HG02571 (cell line): ENCODE measurements around the gene ZNF544.

Experiments used
- ATAC-seq: cut with Tn5 transposase; IDR thresholded peaks from one replicate; pipeline ENCODE4 v1.9.1; 2021; ENCODE audit warnings: mild to moderate bottlenecking, moderate library complexity; ENCODE audit not compliant: unreplicated experiment

Gene ZNF544

GRCh38 chr19:58228585-58229254 lies at the start of gene ZNF544:
ZNF544 (plus strand) TSS chr19:58228914; CDS start chr19:58244024, 15,110 bp downstream.
- ATAC-seq = peak; percentile 74

DNA sequence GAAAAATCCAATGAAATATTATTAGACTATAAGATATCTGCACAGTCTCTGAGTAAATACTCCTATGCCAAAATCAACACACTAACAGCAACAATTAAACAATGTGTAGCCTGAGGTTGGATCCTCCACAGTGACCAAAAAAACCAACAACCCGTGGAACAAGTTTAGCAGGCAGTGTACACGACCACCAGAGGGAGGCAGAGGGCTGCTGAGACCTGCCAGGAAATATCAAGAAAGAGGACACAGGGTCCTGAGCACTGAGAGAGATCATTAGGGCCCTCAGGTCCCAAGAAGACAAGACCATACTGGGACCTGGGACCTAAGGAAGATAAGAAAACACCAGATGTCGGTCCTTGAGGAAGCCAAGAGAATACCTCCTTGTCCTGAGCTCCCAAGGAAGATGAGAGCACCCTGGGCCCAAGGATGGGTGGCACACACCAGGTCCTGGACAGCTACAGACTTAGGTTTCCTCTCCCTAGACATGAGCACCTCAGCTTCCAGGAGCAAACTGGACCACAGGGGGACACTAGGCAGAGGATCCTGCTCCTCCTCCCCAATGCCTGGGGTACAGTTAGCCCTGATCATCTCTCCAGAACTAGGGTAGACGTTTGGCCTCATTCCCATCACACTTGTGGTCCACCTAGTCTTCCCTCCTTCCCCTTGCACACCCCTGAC lies 46.7 kb upstream of the ZNF544 start:
- ATAC-seq = no peak

- ATAC-seq = no peak
Measured at GRCh38 chr19:58182577-58182988, 46.1 kb upstream of the ZNF544 start.

GRCh38 chr19:58182989-58183816 lies 45.5 kb upstream of the ZNF544 start, which contains the start of gene ZNF274:
ZNF274 (plus strand) TSS chr19:58183061; CDS start chr19:58183966, 905 bp downstream.
- ATAC-seq = peak; percentile 85

DNA sequence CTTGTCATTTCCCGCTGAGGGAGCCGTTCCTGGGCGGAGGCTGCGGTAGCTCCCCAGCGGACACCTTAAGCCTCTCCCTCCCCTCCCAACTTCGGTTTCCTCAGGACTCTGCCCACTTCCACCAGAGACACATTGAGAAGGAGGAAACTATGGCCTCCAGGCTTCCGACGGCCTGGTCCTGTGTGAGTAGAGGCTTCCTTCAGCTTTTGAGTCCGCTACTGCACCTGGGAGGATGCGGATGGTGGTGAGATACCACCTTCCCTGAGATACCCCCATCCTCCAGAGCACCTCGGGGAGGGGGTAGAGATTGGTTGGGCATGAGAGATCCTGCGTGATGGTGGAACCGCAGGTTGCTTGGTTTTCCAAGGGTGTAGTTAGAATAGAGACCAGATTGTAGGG lies 44.9 kb upstream of the ZNF544 start:
- no peak for ATAC-seq

DNA sequence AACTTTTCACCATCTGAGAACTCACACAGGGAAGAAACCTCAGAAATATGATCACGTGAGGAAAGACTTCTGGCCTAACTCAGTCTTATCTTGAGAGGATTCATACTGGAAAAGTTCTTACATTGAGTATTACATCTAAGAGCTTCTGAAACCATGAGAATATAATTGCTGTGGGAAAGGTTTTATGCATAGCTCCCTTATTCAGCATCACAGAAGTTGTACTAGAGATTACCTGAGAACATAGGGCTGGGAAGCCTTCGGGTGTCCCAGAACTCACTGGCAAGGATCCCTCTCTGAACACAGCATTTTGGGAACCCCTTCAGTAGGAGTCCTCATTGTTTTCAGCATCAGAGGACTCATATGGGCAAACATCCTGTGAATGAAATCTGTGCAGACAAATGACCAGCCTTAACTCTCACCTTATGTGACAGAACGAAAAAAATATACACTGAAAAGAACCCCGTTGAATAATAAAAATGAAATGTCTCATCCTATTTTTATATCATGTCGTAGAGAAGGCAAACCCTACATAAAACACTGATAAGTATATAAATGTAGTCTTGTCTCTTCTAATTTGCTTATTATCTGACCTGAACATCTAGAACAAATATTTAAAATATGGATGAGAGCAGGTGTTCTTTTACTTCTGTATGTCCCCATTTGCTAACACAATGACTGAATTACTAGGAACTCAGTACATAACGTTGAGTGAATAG lies 31.7 kb upstream of the ZNF544 start:
- no peak for ATAC-seq

DNA sequence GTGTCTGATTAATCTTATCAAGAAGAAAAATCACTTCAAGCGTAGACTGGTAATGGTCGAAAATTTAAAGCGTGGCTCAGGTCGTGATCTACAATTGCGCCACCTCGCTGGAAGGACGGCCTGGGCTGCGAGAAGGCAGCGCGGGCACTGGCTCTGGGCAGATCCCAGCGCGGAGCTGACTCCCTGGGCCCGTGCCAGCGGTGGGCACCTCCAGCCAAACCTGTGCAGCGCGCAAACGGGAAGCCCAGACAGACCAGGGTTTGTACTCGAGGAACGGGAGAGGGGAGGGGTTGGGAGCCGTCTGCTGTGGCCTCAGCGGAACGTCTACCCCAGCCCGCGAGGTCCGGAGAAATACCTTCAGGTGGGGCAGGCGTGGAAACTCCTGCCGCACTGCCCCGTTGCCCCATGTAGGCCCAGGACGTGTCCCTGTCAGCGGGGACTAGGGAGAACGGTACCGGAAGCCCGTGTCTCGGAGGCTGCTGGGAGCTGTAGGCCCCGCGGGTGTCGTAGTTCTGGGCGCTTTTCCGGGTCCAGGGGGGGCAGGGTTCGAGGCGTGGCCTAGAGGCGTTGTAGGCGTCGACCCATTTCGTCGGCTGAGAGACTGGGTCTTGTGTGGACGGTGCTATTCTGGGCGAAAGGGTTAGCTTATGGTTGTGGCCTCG lies 24.8 kb upstream of the ZNF544 start:
- ATAC-seq = no peak

GRCh38 chr19:58204566-58204965 lies 24.1 kb upstream of the ZNF544 start:
- no peak for ATAC-seq

GRCh38 chr19:58209577-58209976 lies 19.1 kb upstream of the ZNF544 start:
- ATAC-seq = no peak

- ATAC-seq = no peak
Measured at GRCh38 chr19:58212336-58213074, 16.2 kb upstream of the ZNF544 start.

DNA sequence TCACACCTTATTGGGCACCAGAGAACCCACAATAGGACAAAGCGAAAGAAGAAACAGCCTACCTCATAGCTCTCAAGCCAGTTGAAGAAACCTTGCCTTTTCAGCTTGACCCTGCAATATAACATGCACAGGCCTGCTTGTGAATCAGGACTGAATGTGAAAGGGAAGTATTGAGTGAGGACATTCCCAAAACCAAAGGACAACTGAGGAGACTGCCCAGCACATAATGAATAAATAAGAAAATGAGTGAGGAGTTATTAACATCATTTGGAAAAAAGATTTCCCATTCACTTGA lies 15.7 kb upstream of the ZNF544 start:
- ATAC-seq = no peak

DNA sequence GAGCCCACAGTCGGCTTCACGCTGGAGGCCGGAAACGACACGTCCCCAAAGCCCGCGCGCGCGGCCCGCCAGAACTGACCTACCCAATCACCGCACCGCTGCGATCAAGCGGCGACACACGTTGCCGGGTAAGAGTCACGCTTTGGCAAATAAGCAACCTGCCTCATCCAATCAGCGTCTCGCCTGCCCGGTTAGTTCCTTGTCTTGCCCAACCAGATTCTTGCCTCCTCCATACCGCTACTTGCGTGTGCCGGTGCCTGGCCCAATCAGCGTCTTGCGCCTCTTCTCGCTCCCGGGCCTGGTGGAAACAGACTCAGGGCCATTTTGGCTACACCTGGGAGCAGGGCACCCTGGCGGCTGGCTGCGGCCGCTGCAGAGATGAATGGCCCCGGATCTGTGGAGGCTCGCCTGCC lies 11.6 kb upstream of the ZNF544 start:
- no peak for ATAC-seq

DNA sequence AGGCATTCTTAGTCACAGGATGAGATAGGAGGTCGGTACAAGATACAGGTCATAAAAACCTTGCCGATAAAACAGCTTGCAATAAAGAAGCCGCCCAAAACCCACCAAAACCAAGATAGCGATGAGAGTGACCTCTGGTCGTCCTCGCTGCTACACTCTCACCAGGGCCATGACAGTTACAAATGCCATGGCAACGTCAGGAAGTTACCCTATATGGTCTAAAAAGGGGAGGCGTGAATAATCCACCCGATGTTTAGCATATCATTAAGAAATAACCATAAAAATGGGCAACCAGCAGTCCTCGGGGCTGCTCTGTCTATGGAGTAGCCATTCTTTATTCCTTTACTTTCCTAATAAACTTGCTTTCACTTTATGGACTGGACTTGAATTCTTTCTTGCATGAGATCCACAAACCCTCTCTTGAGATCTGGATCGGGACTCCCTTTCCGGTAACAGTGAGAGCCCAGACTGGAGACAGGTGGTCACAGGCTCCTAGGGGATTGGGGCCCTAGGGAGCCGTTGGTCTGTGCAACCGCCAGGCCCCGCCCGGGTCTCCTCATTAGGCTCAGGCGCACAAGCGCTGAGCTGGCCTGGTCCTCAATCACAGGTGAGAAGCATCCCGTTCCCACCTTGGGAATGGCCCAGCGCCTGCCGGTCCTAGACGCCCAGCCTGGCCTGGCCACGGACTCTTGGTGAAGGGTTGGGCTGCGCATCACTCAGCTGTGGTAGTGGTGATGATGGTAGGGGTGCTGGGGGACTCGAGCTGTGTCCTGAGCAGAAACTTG lies 10.9 kb upstream of the ZNF544 start:
- no peak for ATAC-seq

DNA sequence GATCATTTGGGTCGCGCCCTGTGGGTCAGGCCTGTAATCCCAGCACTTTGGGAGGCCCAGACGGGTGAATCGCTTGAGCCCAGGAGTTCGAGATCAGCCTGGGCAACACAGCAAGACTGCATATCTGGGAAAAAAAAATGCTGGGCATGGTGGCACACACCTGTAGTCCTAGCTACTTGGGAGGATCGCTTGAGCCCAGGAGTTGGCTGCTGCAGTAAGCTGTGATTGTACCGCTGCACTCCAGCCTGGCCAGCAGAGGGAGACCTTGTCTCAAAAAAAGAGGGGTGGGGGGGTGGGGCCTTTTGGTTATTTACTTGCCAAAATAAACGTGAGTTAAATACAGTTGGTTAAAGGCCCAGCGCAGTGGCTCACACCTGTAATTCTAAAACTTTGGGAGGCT lies 9.8 kb upstream of the ZNF544 start:
- ATAC-seq = no peak

DNA sequence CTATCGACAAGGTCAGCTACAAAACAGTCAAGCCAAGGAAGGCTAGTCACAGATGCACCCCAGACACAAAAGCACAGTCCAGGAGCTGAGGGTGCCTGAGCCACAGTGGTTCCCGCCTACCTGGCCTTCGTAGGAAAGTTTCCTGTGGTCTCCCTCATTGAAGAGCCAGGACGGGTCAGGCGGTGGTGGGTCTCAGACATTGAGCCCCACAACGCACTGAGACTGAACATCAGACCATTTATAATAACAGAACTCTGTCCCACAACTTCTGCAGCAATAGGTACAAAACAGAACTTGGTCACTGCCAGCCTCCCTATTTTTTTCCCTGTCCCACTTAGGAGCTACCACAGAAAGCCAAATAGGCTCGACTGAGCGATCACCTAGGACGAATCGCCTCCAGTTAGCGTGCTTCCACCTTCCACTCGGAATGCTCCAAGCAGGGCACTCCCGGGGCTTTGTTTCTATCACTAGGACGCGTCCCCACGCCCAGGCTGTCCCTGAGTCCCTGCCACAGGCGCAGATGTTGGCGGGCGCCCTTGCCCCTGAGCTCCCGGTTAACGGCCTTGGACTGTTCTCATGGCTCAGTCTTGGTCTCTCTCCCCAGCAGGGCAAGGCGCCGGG lies 640 bp upstream of the ZNF544 start:
- no peak for ATAC-seq

DNA sequence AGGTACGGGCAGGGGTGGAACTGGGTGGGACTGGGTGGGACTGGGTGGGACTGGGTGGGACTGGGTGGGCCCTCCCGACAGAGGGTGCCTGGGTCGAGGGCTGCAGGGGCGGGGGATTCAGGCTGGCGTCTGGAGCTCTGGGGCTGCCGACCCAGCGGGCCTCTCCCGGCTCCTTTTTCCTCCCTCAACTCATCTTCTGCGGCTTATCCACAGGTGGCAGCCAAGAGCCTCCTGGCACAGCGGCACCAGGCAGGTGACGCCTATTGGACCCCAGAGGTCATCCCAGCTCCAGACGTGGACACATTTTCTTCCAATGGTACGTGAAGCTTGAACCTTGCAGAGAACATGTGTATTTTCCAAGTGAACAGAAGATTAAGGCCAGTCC lies 533 bp downstream of the ZNF544 start:
- ATAC-seq = no peak

- ATAC-seq = no peak
Measured at GRCh38 chr19:58237324-58237723, 8.6 kb downstream of the ZNF544 start.

- no peak for ATAC-seq
Measured at GRCh38 chr19:58243351-58243750, 14.6 kb downstream of the ZNF544 start.

GRCh38 chr19:58248886-58249285 lies 20.2 kb downstream of the ZNF544 start:
- no peak for ATAC-seq
